ENCODE data around the gene ZG16B.

ZG16B gene

DNA sequence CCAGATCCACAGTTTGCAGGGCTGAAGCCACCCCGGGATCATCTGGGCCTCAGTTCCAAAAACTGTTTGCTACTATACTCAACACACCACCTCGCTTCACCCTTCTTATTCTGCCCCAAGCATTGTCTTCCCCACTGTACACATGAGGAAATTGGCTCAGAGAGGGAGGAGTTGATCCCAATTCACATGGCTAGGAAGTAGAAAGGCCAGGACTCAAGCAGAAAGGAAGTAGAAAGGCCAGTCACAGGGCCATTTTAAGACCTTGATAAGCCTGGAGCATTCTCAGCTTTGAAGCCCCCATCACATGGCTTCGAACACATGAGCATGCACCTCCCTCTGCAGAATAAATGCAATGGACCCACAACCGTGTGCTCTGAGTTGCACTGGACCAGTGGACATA is 35.5 kb downstream of the ZG16B start:
- in situ Hi-C loops (cut with MboI; ENCODE audit: low sequenced_read_pairs), result no loop called here

DNA sequence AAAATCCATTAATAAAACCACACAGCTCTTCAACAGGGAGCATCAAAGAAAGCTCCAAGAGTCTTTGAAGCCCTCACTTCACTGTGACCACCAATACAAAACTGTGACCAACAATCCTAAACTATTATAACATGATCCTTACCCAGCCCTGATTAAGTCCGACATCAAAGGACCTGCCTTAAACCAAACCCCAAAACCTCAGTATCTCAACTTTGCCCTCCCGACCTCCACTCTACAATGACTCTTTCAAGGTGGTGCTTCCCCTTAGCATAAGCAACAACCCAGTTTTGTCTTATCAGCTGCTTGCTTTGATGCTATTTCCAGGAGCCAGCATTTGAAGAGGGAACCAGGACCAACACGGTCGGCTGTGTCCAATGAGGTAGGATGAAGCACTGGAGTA is 36.3 kb downstream of the ZG16B start:
- in situ Hi-C loops (cut with MboI; ENCODE audit: low sequenced_read_pairs), result no loop called here

DNA sequence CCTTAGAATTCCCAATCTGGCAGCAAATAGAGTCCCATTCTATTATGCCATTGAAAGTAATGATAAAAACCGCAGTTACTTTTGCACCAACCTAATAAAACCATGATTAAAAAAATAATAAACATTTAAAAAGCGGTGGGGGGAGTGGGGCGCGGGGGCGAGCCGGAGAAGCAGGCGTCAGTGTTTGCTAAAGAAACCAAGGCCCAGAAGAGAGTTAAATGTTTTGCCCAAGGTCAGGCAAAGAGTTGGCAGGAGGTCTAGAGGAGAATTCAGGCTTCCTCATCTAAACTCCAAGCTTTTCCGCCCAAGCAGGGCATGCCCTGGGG is 37.5 kb downstream of the ZG16B start:
- in situ Hi-C loops (cut with MboI; ENCODE audit: low sequenced_read_pairs), result no loop called here

- in situ Hi-C loops (cut with MboI; ENCODE audit: low sequenced_read_pairs), result no loop called here
These were observed 38.1 kb downstream of the ZG16B start for GRCh38 chr16:2867987-2868789.

- in situ Hi-C loops (cut with MboI; ENCODE audit: low sequenced_read_pairs), result no loop called here
These were observed 41.8 kb downstream of the ZG16B start for GRCh38 chr16:2871926-2872325.

GRCh38 chr16:2874032-2874911 is 44.2 kb downstream of the ZG16B start:
- in situ Hi-C loops (cut with MboI; ENCODE audit: low sequenced_read_pairs), result no loop called here

DNA sequence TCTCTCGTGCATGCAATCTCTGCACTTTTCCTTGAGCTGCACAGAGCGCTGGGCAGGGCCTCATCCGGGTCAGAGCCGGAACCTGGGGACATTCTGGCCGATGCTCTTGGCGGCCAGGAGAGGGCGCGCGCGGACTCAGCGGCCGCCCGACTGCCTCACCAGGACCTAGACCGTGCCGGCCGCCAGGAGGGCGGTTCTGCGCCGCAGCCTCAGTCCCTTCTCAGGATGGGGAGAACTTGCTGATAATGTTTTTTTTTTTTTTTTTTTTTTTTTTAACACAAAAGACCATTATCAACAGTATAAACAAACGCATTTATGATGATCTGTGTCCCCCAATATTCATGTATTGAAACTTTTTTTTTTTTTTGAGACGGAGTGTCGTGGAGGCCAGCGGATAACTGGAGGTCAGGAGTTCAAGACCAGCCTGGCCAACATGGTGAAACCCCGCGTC is 44.8 kb downstream of the ZG16B start:
- in situ Hi-C loops (cut with MboI; ENCODE audit: low sequenced_read_pairs), result no loop called here

- in situ Hi-C loops (cut with MboI; ENCODE audit: low sequenced_read_pairs), result no loop called here
These were observed 49.9 kb downstream of the ZG16B start for GRCh38 chr16:2879854-2880508.
